ENCODE data around the gene PTPN18.
"Not testable (repeated sequence)": the region's sequence is repeated elsewhere in the genome, so short reads cannot be mapped to it uniquely, and the experiment has no call there.

The PTPN18 gene

GRCh38 chr2:130385709-130386108 is 29.9 kb downstream of the PTPN18 start:
- DNase-seq, result no peak

GRCh38 chr2:130387071-130387400 is 31.2 kb downstream of the PTPN18 start:
- no peak for DNase-seq

- no peak for DNase-seq
Observed at GRCh38 chr2:130387804-130388203, 31.9 kb downstream of the PTPN18 start.

GRCh38 chr2:130388221-130388907 is 32.5 kb downstream of the PTPN18 start:
- no peak for DNase-seq

- no peak for DNase-seq
Observed at GRCh38 chr2:130389358-130389757, 33.5 kb downstream of the PTPN18 start.

- DNase-seq, result no peak
Observed at GRCh38 chr2:130389783-130390182, 33.9 kb downstream of the PTPN18 start.

- no peak for DNase-seq
Observed at GRCh38 chr2:130390460-130391057, 34.7 kb downstream of the PTPN18 start.

GRCh38 chr2:130391058-130391871 is 35.4 kb downstream of the PTPN18 start:
- DNase-seq, result peak; percentile 1

GRCh38 chr2:130391872-130392670 is 36.2 kb downstream of the PTPN18 start:
- no peak for DNase-seq

GRCh38 chr2:130393318-130393910 is 37.6 kb downstream of the PTPN18 start:
- no peak for DNase-seq

GRCh38 chr2:130406280-130406679 is 50.4 kb downstream of the PTPN18 start:
- not testable (repeated sequence) for DNase-seq

- not testable (repeated sequence) for DNase-seq
Observed at GRCh38 chr2:130416693-130417092, 60.8 kb downstream of the PTPN18 start.

GRCh38 chr2:130418845-130419244 is 63.0 kb downstream of the PTPN18 start:
- DNase-seq, result not testable (repeated sequence)

Measured in NCI-H2081 treated with DMSO at 0.1 percent for 48 hours (cell line).